HG03558 (cell line): ENCODE results near the gene HECTD4.
A peak's percentile ranks its signal among the peaks of the same experiment; 100 is the strongest.
"Not testable (repeated sequence)": the region's sequence is repeated elsewhere in the genome, so short reads cannot be mapped to it uniquely, and the experiment has no call there.

Source experiments
- ATAC-seq: cut with Tn5 transposase; IDR thresholded peaks from one replicate; pipeline ENCODE4 v1.9.1; 2021; ENCODE audit warnings: moderate number of reproducible peaks; ENCODE audit not compliant: unreplicated experiment; ENCODE audit errors: extremely low read depth

The HECTD4 gene

GRCh38 chr12:112140728-112141127 lies 241.5 kb downstream of the HECTD4 start:
- ATAC-seq: no peak

- no peak for ATAC-seq
Observed at GRCh38 chr12:112134731-112135130, 247.5 kb downstream of the HECTD4 start.

- no peak for ATAC-seq
Observed at GRCh38 chr12:112133418-112133817, 248.8 kb downstream of the HECTD4 start.

- ATAC-seq: no peak
Observed at GRCh38 chr12:112131686-112132085, 250.5 kb downstream of the HECTD4 start.

GRCh38 chr12:112130441-112130998 lies 251.7 kb downstream of the HECTD4 start:
- no peak for ATAC-seq

GRCh38 chr12:112126911-112127310 lies 255.3 kb downstream of the HECTD4 start:
- ATAC-seq: no peak

- no peak for ATAC-seq
Observed at GRCh38 chr12:112126000-112126438, 256.2 kb downstream of the HECTD4 start.

- ATAC-seq: peak; percentile 74
Observed at GRCh38 chr12:112125250-112125999, 256.8 kb downstream of the HECTD4 start, which contains the start of gene TRAFD1. Gene TRAFD1, plus strand, starts transcription at chr12:112125560. Its CDS starts 4,963 bp downstream, at chr12:112130523.

- ATAC-seq: no peak
Observed at GRCh38 chr12:112124918-112125249, 257.3 kb downstream of the HECTD4 start.

GRCh38 chr12:112122823-112123690 lies 259.2 kb downstream of the HECTD4 start:
- ATAC-seq: no peak

- no peak for ATAC-seq
Observed at GRCh38 chr12:112121780-112122565, 260.3 kb downstream of the HECTD4 start.

- ATAC-seq: no peak
Observed at GRCh38 chr12:112117685-112118084, 264.5 kb downstream of the HECTD4 start.

- no peak for ATAC-seq
Observed at GRCh38 chr12:112116232-112117060, 265.8 kb downstream of the HECTD4 start.

- no peak for ATAC-seq
Observed at GRCh38 chr12:112115259-112116045, 266.8 kb downstream of the HECTD4 start.

- ATAC-seq: no peak
Observed at GRCh38 chr12:112112409-112113133, 269.7 kb downstream of the HECTD4 start.

- ATAC-seq: no peak
Observed at GRCh38 chr12:112111931-112112330, 270.3 kb downstream of the HECTD4 start.

GRCh38 chr12:112110787-112111662 lies 271.2 kb downstream of the HECTD4 start:
- ATAC-seq: not testable (repeated sequence)
